A549 (cell line): Measurements from ENCODE around the gene MSI2.

Experiments used
- CTCF ChIP-seq: fragments of >200 bp; sonication (Bioruptor Twin); formaldehyde crosslinking; IDR thresholded peaks from 3 replicates; pipeline ENCODE4 v1.5.1; 2016
- POLR2A ChIP-seq: IDR thresholded peaks from 2 replicates; pipeline ENCODE4 v1.6.1; 2012; ENCODE audit warnings: mild to moderate bottlenecking, low read length

GRCh38 chr17:57366177-57366557 lies 109.8 kb downstream of the MSI2 start:
- TF ChIP-seq POLR2A (no peak), CTCF (no peak)
